ENCODE measurements around the gene ZNF83. TPM values are rescaled to one million over a fixed set of nuclear protein-coding genes. Genes with fewer than 3 reads are reported as not detected.
A peak's percentile ranks its signal among the peaks of the same experiment; 100 is the strongest.

Gene ZNF83
- total RNA-seq, 1 donor from 2014 or later, result 63.7 TPM

DNA sequence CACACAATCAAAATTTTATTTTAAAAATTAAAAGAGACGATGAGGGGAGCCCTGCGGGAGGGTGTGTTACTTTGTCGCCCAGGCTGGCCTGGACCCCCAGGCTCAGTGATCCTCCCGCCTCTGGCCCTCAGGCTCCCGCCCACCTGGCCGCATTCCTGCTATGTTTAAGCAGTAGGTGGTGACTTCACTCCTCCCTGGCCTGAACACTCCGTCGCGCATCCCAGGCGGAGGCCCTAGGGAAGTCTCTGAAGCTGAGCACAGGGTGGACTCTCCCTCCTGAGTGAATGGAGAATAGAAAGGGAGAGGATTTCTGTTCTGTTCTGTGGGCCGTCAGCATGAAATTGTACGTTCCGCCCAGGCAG is 68.5 kb downstream of the ZNF83 start:
- DNase-seq, result peak; percentile 72

GRCh38 chr19:52567921-52568320 is 70.2 kb downstream of the ZNF83 start:
- no peak for DNase-seq

- DNase-seq, result no peak
Measured at GRCh38 chr19:52566588-52566987, 71.6 kb downstream of the ZNF83 start.

DNA sequence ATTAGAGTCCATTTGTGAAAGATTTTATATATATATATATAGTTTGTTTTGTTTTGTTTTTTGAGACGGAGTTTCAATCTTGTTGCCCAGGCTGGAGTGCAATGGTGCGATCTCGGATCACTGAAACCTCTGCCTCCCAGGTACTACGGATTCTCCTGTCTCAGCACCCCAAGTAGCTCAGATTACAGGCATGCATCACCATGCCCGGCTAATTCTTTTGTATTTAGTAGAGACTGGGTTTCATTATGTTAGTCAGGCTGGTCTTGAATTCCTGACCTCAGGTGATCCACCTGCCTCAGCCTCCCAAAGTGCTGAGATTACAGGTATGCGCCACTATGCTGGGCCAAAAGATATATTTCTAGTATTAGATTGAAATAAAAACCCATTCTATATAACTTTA is 72.0 kb downstream of the ZNF83 start:
- no peak for DNase-seq

Small RNAs within 50 kb of the gene (small RNA-seq; reads per million reads assigned to genes)
- not detected for gene RPL39P34 (ENCODE audit: low replicate concordance)

Other genes with a start within 250 kb of the ZNF83 start
- gene ZNF528, start 240.5 kb downstream of the ZNF83 start, total RNA-seq, result 28.6 TPM
- not detected for gene ZNF534, start 209.2 kb downstream of the ZNF83 start, total RNA-seq
- gene ZNF578, start 184.8 kb downstream of the ZNF83 start, total RNA-seq, result 7.0 TPM
- gene ZNF808, start 110.7 kb downstream of the ZNF83 start, total RNA-seq, result 48.0 TPM
- 17.7 TPM for gene ZNF701, start 68.1 kb downstream of the ZNF83 start, total RNA-seq
- gene ZNF611, start 96.7 kb upstream of the ZNF83 start, total RNA-seq, result 14.7 TPM
- 6.4 TPM for gene ZNF600, start 148.4 kb upstream of the ZNF83 start, total RNA-seq
- gene ZNF28, start 183.3 kb upstream of the ZNF83 start, total RNA-seq, result 19.9 TPM
- 35.1 TPM for gene ZNF468, start 219.3 kb upstream of the ZNF83 start, total RNA-seq

Data from tongue (tissue), 3 donors.